GM12878 (cell line): Measurements from ENCODE around the gene ITSN1. TPM values are rescaled to one million over a fixed set of nuclear protein-coding genes. Genes with fewer than 3 reads are reported as not detected.

Experiments used
- ATAC-seq: fragments of 200-7000 bp; cut with Tn5 transposase; 3 replicates; pipeline ENCODE4 v1.9.1; 2020; ENCODE audit warnings: mild to moderate bottlenecking, moderate library complexity
- BruUV-seq: library from RNA; stranded (reverse); fragments of 400-500 nt; replicated peaks from 2 replicates; lab custom pipeline; 2021; lab: Mats Ljungman, UMichigan
- CTCF ChIA-PET: fragments of 300-600 bp; sonication (Branson Sonifier 250); formaldehyde crosslinking; extraction: SDS; loops from one replicate; lab custom pipeline; 2021; ENCODE audit warnings: inconsistent platforms; lab: Yijun Ruan, JAX
- POLR2A ChIA-PET: fragments of 350-600 bp; formaldehyde crosslinking; extraction: SDS; loops from one replicate; lab custom pipeline; 2021; ENCODE audit warnings: inconsistent platforms; lab: Charles Lee
- RAD21 ChIA-PET: fragments of 300-600 bp; sonication (Branson Sonifier 250); formaldehyde crosslinking; loops from one replicate; lab custom pipeline; 2023; ENCODE audit warnings: antibody characterized with exemption; ENCODE audit not compliant: unreplicated experiment; lab: Charles Lee
- SMC1A ChIA-PET: fragments of 300-600 bp; sonication (Branson Sonifier 250); formaldehyde crosslinking; loops from one replicate; lab custom pipeline; 2023; ENCODE audit not compliant: unreplicated experiment, uncharacterized antibody; lab: Charles Lee
- DNase-seq: peaks from one replicate; pipeline ENCODE4 v3.0.0-alpha.2; 2011; ENCODE audit warnings: low read depth, low spot score
- FAIRE-seq: peaks from 3 replicates; lab custom pipeline; 2011; peaks lifted over from hg19 to GRCh38; lab: Jason Lieb, UNC
- H2AFZ ChIP-seq: 2 replicates; pipeline ENCODE4 v1.6.0; 2011; ENCODE audit warnings: low read depth, low read length, control low read depth; ENCODE audit not compliant: control insufficient read depth
- H3K27ac ChIP-seq: 2 replicates; pipeline ENCODE4 v1.5.1; 2011; ENCODE audit warnings: control low read depth; ENCODE audit not compliant: control insufficient read depth, insufficient read depth
- H3K27me3 ChIP-seq, 2 experiments: replicated peaks in 1 of 2; 2 replicates each; pipeline versions ENCODE4 v1.6.0 to v1.6.1; 2011; ENCODE audit warnings: low read length in 1 of 2; ENCODE audit not compliant: control insufficient read depth in 2 of 2, insufficient read depth in 2 of 2
- H3K36me3 ChIP-seq, 2 experiments: 2 replicates each; pipeline ENCODE4 v1.5.1; 2011; ENCODE audit warnings: low read length in 1 of 2; ENCODE audit not compliant: control insufficient read depth in 2 of 2, insufficient read depth in 2 of 2
- H3K4me1 ChIP-seq: 2 replicates; pipeline ENCODE4 v1.6.1; 2011; ENCODE audit warnings: mild to moderate bottlenecking, low read length, moderate library complexity, mixed read lengths; ENCODE audit not compliant: control insufficient read depth, insufficient read depth
- H3K4me2 ChIP-seq: 2 replicates; pipeline ENCODE4 v1.6.0; 2011; ENCODE audit warnings: control low read depth; ENCODE audit not compliant: control insufficient read depth, insufficient read depth
- H3K4me3 ChIP-seq: fragments of 200-600 bp; sonication (generic); 2 replicates; pipeline ENCODE4 v1.5.1; 2016
- H3K79me2 ChIP-seq: 2 replicates; pipeline ENCODE4 v1.6.0; 2011; ENCODE audit warnings: low read length; ENCODE audit not compliant: control insufficient read depth, insufficient read depth
- H3K9ac ChIP-seq: 2 replicates; pipeline ENCODE4 v1.8.0; 2011; ENCODE audit warnings: low read length, control low read depth, mixed read lengths; ENCODE audit not compliant: control insufficient read depth, insufficient read depth
- H3K9me3 ChIP-seq: replicated peaks from 3 replicates; pipeline ENCODE4 v1.5.1; 2011; ENCODE audit warnings: mild to moderate bottlenecking, low read length; ENCODE audit not compliant: control insufficient read depth, insufficient read depth
- H4K20me1 ChIP-seq: 2 replicates; pipeline ENCODE4 v1.6.0; 2011; ENCODE audit not compliant: control insufficient read depth, insufficient read depth
- BACH1 ChIP-seq: fragments of 450-650 bp; IDR thresholded peaks from 2 replicates; pipeline ENCODE4 v1.6.1; 2017; ENCODE audit warnings: mild to moderate bottlenecking, borderline replicate concordance
- CEBPB ChIP-seq, 2 experiments: fragments of 150-350 bp in 1 of 2; IDR thresholded peaks; 2 replicates each; pipeline ENCODE4 v1.6.1; 2012 to 2014; ENCODE audit warnings: low read depth in 2 of 2, low read length in 2 of 2, borderline replicate concordance in 1 of 2, inconsistent platforms in 1 of 2
- GABPA ChIP-seq: IDR thresholded peaks from 2 replicates; pipeline ENCODE4 v1.6.1; 2014; ENCODE audit warnings: antibody characterized with exemption, low read depth, mild to moderate bottlenecking, inconsistent platforms
- IKZF1 ChIP-seq: fragments of 450-650 bp; conservative IDR thresholded peaks from 2 replicates; pipeline ENCODE4 v1.6.1; 2017; ENCODE audit warnings: antibody characterized with exemption, mild to moderate bottlenecking
- JUNB ChIP-seq: IDR thresholded peaks from 2 replicates; pipeline ENCODE4 v1.6.1; 2016; ENCODE audit warnings: antibody characterized with exemption, mild to moderate bottlenecking
- NR2C1 ChIP-seq: fragments of 450-650 bp; IDR thresholded peaks from 2 replicates; pipeline ENCODE4 v1.6.1; 2017; ENCODE audit warnings: antibody characterized with exemption, mild to moderate bottlenecking, moderate library complexity
- POLR2AphosphoS2 ChIP-seq: IDR thresholded peaks from 2 replicates; pipeline ENCODE4 v1.6.1; 2011; ENCODE audit warnings: low read depth, mild to moderate bottlenecking, low read length, improper control_type of control experiment, moderate library complexity
- RCOR1 ChIP-seq: conservative IDR thresholded peaks from 2 replicates; pipeline ENCODE4 v1.6.1; 2012; ENCODE audit warnings: low read depth, low read length, improper control_type of control experiment
- SRF ChIP-seq, 2 experiments: IDR thresholded peaks; 2 replicates each; pipeline ENCODE4 v1.6.1; 2011; ENCODE audit warnings: low read depth in 2 of 2, low read length in 2 of 2, mild to moderate bottlenecking in 1 of 2, moderate library complexity in 1 of 2
- ZBED1 ChIP-seq: IDR thresholded peaks from 2 replicates; pipeline ENCODE4 v1.6.1; 2016; ENCODE audit warnings: borderline replicate concordance
- ZSCAN29 ChIP-seq: fragments of 450-650 bp; IDR thresholded peaks from 2 replicates; pipeline ENCODE4 v1.6.1; 2017; ENCODE audit warnings: mild to moderate bottlenecking, moderate library complexity
- WGBS: methylation state at CpG from one replicate; pipeline ENCODE4 v1.1.6; 2016; ENCODE audit warnings: low lambda C conversion rate; ENCODE audit not compliant: insufficient replicate concordance, insufficient coverage; ENCODE audit errors: missing lambda C conversion rate; 5-methylcytosine and 5-hydroxymethylcytosine counted together
- in situ Hi-C: fragments of 300-500 bp; cut with MboI; formaldehyde crosslinking; loops from 9 replicates; pipeline ENCODE4 v1.14.3; 2018; ENCODE audit warnings: mixed read lengths
- intact Hi-C: fragments of 100-400 bp; cut with micrococcal nuclease; formaldehyde crosslinking; loops from one replicate; pipeline ENCODE4 v1.14.2; 2022; ENCODE audit not compliant: unreplicated experiment
- polyA plus RNA-seq, 11 experiments: library from polyadenylated mRNA; depleted of rRNA in 4 of 11; unstranded in 6 of 11; stranded (reverse) in 5 of 11; fragments of >200 nt; fragmentation: Nextera tagmentation in 4 of 11; fragmentation: Illumina TruSeq in 1 of 11; extraction: Ambion mirVana in 4 of 11; extraction: Trizol in 1 of 11; gene quantifications; 1 replicate in 1 of 11; 2 replicates in 10 of 11; pipeline versions ENCODE4 v1.2.1 to v1.2.3, GENCODE V29; 2011 to 2016; ENCODE audit warnings: inconsistent platforms in 2 of 11, missing spikeins in 2 of 11, low read depth in 1 of 11
- total RNA-seq, 4 experiments: library from RNA; depleted of rRNA in 3 of 4; stranded (reverse); fragments of >200 nt in 3 of 4; fragmentation: Illumina TruSeq in 1 of 4; extraction: Trizol in 1 of 4; gene quantifications; 2 replicates each; pipeline versions ENCODE4 v1.2.1 to v1.2.3, GENCODE V29; 2013 to 2021

ITSN1 gene
- total and polyA plus RNA-seq, 10 of the 15 experiments (the other 5 are each of a cell fraction or from before 2014, with no cell fraction given) = 0.89 to 10.6 (median 4.8) TPM

DNA sequence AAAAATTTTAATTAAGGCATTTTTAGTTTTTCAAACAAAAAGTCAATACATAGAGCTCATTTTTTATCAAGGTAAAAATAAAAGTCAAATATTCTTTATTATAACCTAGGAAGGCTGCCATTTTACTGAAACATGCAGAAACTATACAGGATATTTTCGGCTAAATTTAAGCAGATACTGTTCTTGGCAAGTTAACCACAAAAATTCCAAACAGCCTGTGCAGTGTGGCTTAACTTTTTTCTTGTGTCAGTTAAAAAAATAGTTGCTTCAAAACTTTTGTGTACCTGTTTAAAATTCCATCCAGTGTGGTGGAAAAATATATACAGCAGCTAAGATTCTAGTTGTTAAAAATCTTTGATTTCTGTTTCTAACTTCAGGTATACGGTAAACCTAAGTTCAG lies 138.3 kb downstream of the ITSN1 start:
- SMC1A ChIA-PET = interaction anchor here (1.4 kb wide), 1 partner anchor 16 kb away, joined by 5 read pairs; no protein-coding TSS in a partner anchor
- Histone ChIP-seq H3K4me2 (no peak overlapping the region), H3K27ac (no peak overlapping the region), H3K79me2 (no peaks in the 10 kb centered on the region), H4K20me1 (no peaks in the 10 kb centered on the region), H3K9ac (no peak overlapping the region), H3K36me3 (no peaks in the 10 kb centered on the region), H3K4me3 (no peak overlapping the region), H3K9me3 (no peaks in the 10 kb centered on the region; the same call in 2 of the 3 replicates), H3K4me1 (no peaks in the 10 kb centered on the region), H2AFZ (no peak overlapping the region), H3K27me3 (no peaks in the 10 kb centered on the region)
- RAD21 ChIA-PET = interaction anchor here (1.0 kb wide), 1 partner anchor 16 kb away, joined by 3 read pairs; no protein-coding TSS in a partner anchor
- WGBS = 58% methylated on average over 2 of the region's 2 CpGs
- no peak for ATAC-seq
- no peak for FAIRE-seq
- no peak for DNase-seq
- CTCF ChIA-PET = interaction anchor here (1.0 kb wide), 1 partner anchor 9 kb away, joined by 3 read pairs; no protein-coding TSS in a partner anchor
- TF ChIP-seq NR2C1 = no peak
- TF ChIP-seq BACH1 = no peak
- TF ChIP-seq RCOR1 = no peak
- TF ChIP-seq JUNB = no peak
- no peak for TF ChIP-seq ZSCAN29
- TF ChIP-seq IKZF1 = no peak
- TF ChIP-seq CEBPB (IDR thresholded peaks at IDR 0.05; ENCODE audit: borderline replicate concordance in 1 of 2, low read depth in 2 of 2, low read length in 2 of 2) = no peak
- no peak for TF ChIP-seq POLR2AphosphoS2
- no peak for TF ChIP-seq ZBED1
- no peak for TF ChIP-seq SRF (IDR thresholded peaks at IDR 0.05; ENCODE audit: low read depth in 2 of 2, low read length in 2 of 2)
- no peak for TF ChIP-seq GABPA
- in situ Hi-C loops = no loop called here
- POLR2A ChIA-PET = interaction anchor here (0.5 kb wide), 1 partner anchor 18 kb away, joined by 4 read pairs; no protein-coding TSS in a partner anchor
- BruUV-seq = no TSS peak
- intact Hi-C loops = no loop called here
